K562 (cell line): ENCODE measurements around the gene ZDHHC18. TPM values are rescaled to one million over a fixed set of nuclear protein-coding genes. Genes with fewer than 3 reads are reported as not detected.
A peak's percentile ranks its signal among the peaks of the same experiment; 100 is the strongest.

Source experiments
- E4F1 ChIP-seq: fragments of 250-450 bp; sonication (Bioruptor Pico); IDR thresholded peaks from 2 replicates; pipeline ENCODE4 v1.5.0; 2021; ENCODE audit warnings: mild to moderate bottlenecking, borderline replicate concordance
- ELK1 ChIP-seq: sonication (generic); formaldehyde crosslinking; IDR thresholded peaks from 2 replicates; pipeline ENCODE4 v1.8.1; 2022; ENCODE audit warnings: missing genetic modification reagents
- KDM5B ChIP-seq: fragments of 200-600 bp; sonication (generic); IDR thresholded peaks from 2 replicates; pipeline ENCODE4 v1.6.1; 2012; ENCODE audit warnings: low read depth, mild to moderate bottlenecking, moderate library complexity, low read length, control low read depth, inconsistent platforms; ENCODE audit not compliant: insufficient replicate concordance
- MCM2 ChIP-seq: fragments of 450-650 bp; IDR thresholded peaks from 2 replicates; pipeline ENCODE4 v1.6.1; 2017; ENCODE audit warnings: low read depth, mild to moderate bottlenecking
- NR2C2 ChIP-seq, 2 experiments: fragments of 200-800 bp in 1 of 2; sonication (Bioruptor generic) in 1 of 2; sonication (generic) in 1 of 2; formaldehyde crosslinking in 1 of 2; IDR thresholded peaks; 2 replicates each; pipeline versions ENCODE4 v1.6.1 to v1.8.0; 2016 to 2022; ENCODE audit warnings: mild to moderate bottlenecking in 1 of 2, missing compliant biosample characterization in 1 of 2, missing genetic modification characterization in 1 of 2, missing genetic modification reagents in 1 of 2
- POLR2B ChIP-seq: fragments of 450-650 bp; IDR thresholded peaks from 2 replicates; pipeline ENCODE4 v1.6.1; 2018; ENCODE audit warnings: low read depth; ENCODE audit not compliant: partially characterized antibody
- PRDM10 ChIP-seq: fragments of 450-650 bp; IDR thresholded peaks from 2 replicates; pipeline ENCODE4 v1.6.1; 2018; ENCODE audit not compliant: partially characterized antibody
- SREBF1 ChIP-seq: fragments of 150-350 bp; IDR thresholded peaks from 2 replicates; pipeline ENCODE4 v1.6.1; 2014; ENCODE audit warnings: antibody characterized with exemption, low read depth, low read length, borderline replicate concordance
- USF1 ChIP-seq: sonication (generic); formaldehyde crosslinking; IDR thresholded peaks from 2 replicates; pipeline ENCODE4 v1.9.0; 2022; ENCODE audit warnings: mild to moderate bottlenecking, missing genetic modification reagents
- VEZF1 ChIP-seq: fragments of 200-800 bp; sonication (Bioruptor generic); IDR thresholded peaks from 2 replicates; pipeline ENCODE4 v1.6.1; 2017; ENCODE audit warnings: missing genetic modification characterization, missing compliant biosample characterization
- ZBTB17 ChIP-seq: fragments of 450-650 bp; formaldehyde crosslinking; IDR thresholded peaks from 2 replicates; pipeline ENCODE4 v1.4.0; 2020; ENCODE audit warnings: mild to moderate bottlenecking
- ZNF398 ChIP-seq: fragments of 250-450 bp; sonication (Bioruptor Pico); IDR thresholded peaks from 2 replicates; pipeline ENCODE4 v1.8.0; 2021; ENCODE audit warnings: moderate library complexity, mild to moderate bottlenecking, inconsistent platforms
- ZNF644 ChIP-seq: fragments of 200-800 bp; sonication (Bioruptor generic); IDR thresholded peaks from 2 replicates; pipeline ENCODE4 v1.6.1; 2016; ENCODE audit warnings: low read depth, missing genetic modification characterization, missing compliant biosample characterization
- polyA plus RNA-seq, 8 experiments: library from polyadenylated mRNA; depleted of rRNA in 4 of 8; stranded (reverse) in 5 of 8; unstranded in 3 of 8; fragments of >200 nt; fragmentation: Nextera tagmentation in 2 of 8; fragmentation: Illumina TruSeq in 1 of 8; extraction: Ambion mirVana in 2 of 8; extraction: Trizol in 1 of 8; gene quantifications; 2 replicates each; pipeline versions ENCODE4 v1.2.1 to v1.2.3, GENCODE V29; 2011 to 2014; ENCODE audit warnings: inconsistent platforms in 1 of 8, missing spikeins in 1 of 8
- total RNA-seq, 7 experiments: library from RNA; depleted of rRNA in 6 of 7; stranded (reverse); fragments of >200 nt in 6 of 7; fragmentation: Illumina TruSeq in 2 of 7; extraction: Trizol in 2 of 7; gene quantifications; 2 replicates each; pipeline versions ENCODE4 v1.2.1 to v1.2.3, GENCODE V29; 2011 to 2021; ENCODE audit warnings: low replicate concordance in 1 of 7

The ZDHHC18 gene
- total and polyA plus RNA-seq, 9 of the 15 experiments (the other 6 are each of a cell fraction or from before 2014, with no cell fraction given) = 0.42 to 35.6 (median 15.8) TPM

GRCh38 chr1:26900001-26900814 is 73.7 kb downstream of the ZDHHC18 start, which contains the start of gene GPATCH3 (continued):
- TF ChIP-seq VEZF1 = peak; percentile 27; the same call in 1 of the 2 replicates
- no peak for TF ChIP-seq ZNF398 (CRISPR knock-in tag)
- TF ChIP-seq ZBTB17 (CRISPR knock-in tag) = peak; percentile 45; the same call in 1 of the 2 replicates
- no peak for TF ChIP-seq E4F1 (CRISPR knock-in tag)
- no peak for TF ChIP-seq ELK1
- TF ChIP-seq NR2C2 (CRISPR knock-in tag; IDR thresholded peaks at IDR 0.05) = no peak
- TF ChIP-seq NR2C2 (tag; IDR thresholded peaks at IDR 0.05) = peak; percentile 56; the same call in 1 of the 2 replicates
- no peak for TF ChIP-seq MCM2
- no peak; the same call in 1 of the 2 replicates for TF ChIP-seq SREBF1
- TF ChIP-seq PRDM10 = peak; percentile 30
- peak; percentile 98 for TF ChIP-seq USF1 (CRISPR knock-in tag)
- TF ChIP-seq POLR2B = peak; percentile 90
- TF ChIP-seq ZNF644 = 0 out of 2 replicates have a peak, but pooled peaks have one; percentile 3
- peak; percentile 89 for TF ChIP-seq KDM5B
